Caco-2 (cell line): Measurements from ENCODE around the gene UBA6. TPM values are rescaled to one million over a fixed set of nuclear protein-coding genes. Genes with fewer than 3 reads are reported as not detected.

ENCODE experiments used
- BruUV-seq: library from RNA; stranded (reverse); fragments of 400-500 nt; replicated peaks from 2 replicates; lab custom pipeline; 2021; lab: Mats Ljungman, UMichigan
- CTCF ChIA-PET: fragments of 300-600 bp; sonication (Branson Sonifier 250); formaldehyde crosslinking; loops from one replicate; lab custom pipeline; 2022; ENCODE audit warnings: antibody characterized with exemption; lab: Charles Lee
- POLR2A ChIA-PET: fragments of 300-600 bp; sonication (Branson Sonifier 250); formaldehyde crosslinking; loops from one replicate; lab custom pipeline; 2022; ENCODE audit warnings: antibody characterized with exemption; lab: Charles Lee
- DNase-seq, 2 experiments: peaks; one replicate each; pipeline versions ENCODE4 v3.0.0 to v3.0.0-alpha.2; 2020 to 2022
- H3K27me3 ChIP-seq: replicated peaks from 2 replicates; pipeline ENCODE4 v1.6.0; 2011; ENCODE audit warnings: low read length; ENCODE audit not compliant: control insufficient read depth, insufficient read depth
- H3K36me3 ChIP-seq: 2 replicates; pipeline ENCODE4 v1.5.1; 2011; ENCODE audit warnings: low read length; ENCODE audit not compliant: control insufficient read depth, insufficient read depth
- H3K4me1 ChIP-seq: fragments of 250-450 bp; sonication (Bioruptor Pico); 2 replicates; pipeline ENCODE4 v1.5.1; 2020; ENCODE audit warnings: mild to moderate bottlenecking
- H3K4me3 ChIP-seq: 2 replicates; pipeline ENCODE4 v1.5.1; 2011; ENCODE audit warnings: low read depth, mild to moderate bottlenecking, control low read depth, low read length
- H3K9me3 ChIP-seq: fragments of 250-450 bp; sonication (Bioruptor Pico); 2 replicates; pipeline ENCODE4 v1.5.1; 2020; ENCODE audit warnings: mild to moderate bottlenecking, moderate library complexity
- H3K27ac Mint-ChIP-seq: one replicate; pipeline ENCODE4 v1.8.0; 2022; ENCODE audit warnings: mixed read lengths; ENCODE audit not compliant: unreplicated experiment
- H3K27me3 Mint-ChIP-seq: one replicate; pipeline ENCODE4 v1.8.0; 2022; ENCODE audit warnings: mixed read lengths; ENCODE audit not compliant: insufficient read depth, unreplicated experiment
- H3K36me3 Mint-ChIP-seq: one replicate; pipeline ENCODE4 v1.8.0; 2022; ENCODE audit warnings: mild to moderate bottlenecking, mixed read lengths; ENCODE audit not compliant: insufficient read depth, unreplicated experiment
- H3K4me1 Mint-ChIP-seq: one replicate; pipeline ENCODE4 v1.8.0; 2022; ENCODE audit warnings: low read depth, mixed read lengths; ENCODE audit not compliant: unreplicated experiment
- H3K4me3 Mint-ChIP-seq: one replicate; pipeline ENCODE4 v1.8.0; 2022; ENCODE audit warnings: mild to moderate bottlenecking, moderate library complexity, mixed read lengths; ENCODE audit not compliant: unreplicated experiment
- H3K9me3 Mint-ChIP-seq: one replicate; pipeline ENCODE4 v1.8.0; 2022; ENCODE audit warnings: mixed read lengths; ENCODE audit not compliant: unreplicated experiment
- intact Hi-C: fragments of 100-400 bp; cut with micrococcal nuclease; formaldehyde crosslinking; loops from one replicate; pipeline ENCODE4 v1.10.0; 2022; ENCODE audit not compliant: unreplicated experiment
- total RNA-seq: library from RNA; stranded (reverse); gene quantifications from 2 replicates; pipeline ENCODE4 v1.2.3, GENCODE V29; 2022
- TF ChIP-seq, protein P1 (sequence below), 2 experiments: fragments of 200-600 bp in 1 of 2; IDR thresholded peaks; 1 replicate in 1 of 2; 2 replicates in 1 of 2; pipeline versions ENCODE4 v1.5.1 to v1.8.0; 2011 to 2022; ENCODE audit warnings: antibody characterized with exemption in 1 of 2, control low read depth in 1 of 2, inconsistent platforms in 1 of 2, low read depth in 1 of 2, low read length in 1 of 2, mild to moderate bottlenecking in 1 of 2, moderate library complexity in 1 of 2; ENCODE audit not compliant: insufficient read depth in 1 of 2, severe bottlenecking in 1 of 2, unreplicated experiment in 1 of 2

Gene UBA6
- total RNA-seq, 1 experiment from 2014 or later: 74.6 TPM

DNA sequence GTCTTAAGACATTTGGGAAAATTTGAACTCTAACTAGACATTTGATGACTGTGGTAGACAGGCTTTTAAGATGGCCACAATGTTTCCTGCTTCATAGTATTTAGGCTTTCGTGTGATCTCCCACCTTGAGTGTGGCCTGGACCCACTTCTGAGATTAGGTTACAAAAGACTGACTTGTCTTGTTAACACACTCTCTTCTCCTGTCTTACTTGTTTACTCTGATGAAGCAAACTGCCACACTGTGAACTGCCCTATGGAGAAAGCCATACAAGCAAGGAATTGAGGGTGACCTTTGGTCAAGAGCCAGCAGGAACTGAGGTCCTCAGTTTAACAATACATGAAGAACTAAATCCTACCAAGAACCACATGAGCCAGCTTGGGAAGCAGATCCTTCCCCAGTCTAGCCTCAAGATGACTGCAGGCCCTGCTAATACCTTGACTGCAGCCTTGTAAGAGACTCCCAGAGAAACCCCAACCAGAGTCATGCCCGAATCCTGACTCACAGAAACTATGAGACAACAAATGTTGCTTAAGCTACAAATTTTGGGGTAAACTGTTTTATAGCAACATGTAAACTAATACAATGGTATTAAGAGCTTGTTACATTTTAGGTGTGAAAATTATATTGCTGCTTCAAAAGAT is 20.3 kb downstream of the UBA6 start:
- Histone ChIP-seq H3K36me3 (no peaks in the 10 kb centered on the region; the same call in 1 of the 2 replicates), H3K4me1 (no peaks in the 10 kb centered on the region), H3K9me3 (no peaks in the 10 kb centered on the region), H3K4me3 (no peak overlapping the region), H3K27me3 (no peaks in the 10 kb centered on the region)
- CTCF ChIA-PET: no interaction called here
- no peak overlapping the region for H3K27ac Mint-ChIP-seq
- H3K27me3 Mint-ChIP-seq: no peaks in the 10 kb centered on the region
- DNase-seq: no peak
- POLR2A ChIA-PET: no interaction called here
- H3K9me3 Mint-ChIP-seq: no peaks in the 10 kb centered on the region
- peaks cover 5% of the 10 kb centered on the region for H3K4me1 Mint-ChIP-seq
- peaks cover 29% of the 10 kb centered on the region for H3K36me3 Mint-ChIP-seq
- TF ChIP-seq, protein P1, sequence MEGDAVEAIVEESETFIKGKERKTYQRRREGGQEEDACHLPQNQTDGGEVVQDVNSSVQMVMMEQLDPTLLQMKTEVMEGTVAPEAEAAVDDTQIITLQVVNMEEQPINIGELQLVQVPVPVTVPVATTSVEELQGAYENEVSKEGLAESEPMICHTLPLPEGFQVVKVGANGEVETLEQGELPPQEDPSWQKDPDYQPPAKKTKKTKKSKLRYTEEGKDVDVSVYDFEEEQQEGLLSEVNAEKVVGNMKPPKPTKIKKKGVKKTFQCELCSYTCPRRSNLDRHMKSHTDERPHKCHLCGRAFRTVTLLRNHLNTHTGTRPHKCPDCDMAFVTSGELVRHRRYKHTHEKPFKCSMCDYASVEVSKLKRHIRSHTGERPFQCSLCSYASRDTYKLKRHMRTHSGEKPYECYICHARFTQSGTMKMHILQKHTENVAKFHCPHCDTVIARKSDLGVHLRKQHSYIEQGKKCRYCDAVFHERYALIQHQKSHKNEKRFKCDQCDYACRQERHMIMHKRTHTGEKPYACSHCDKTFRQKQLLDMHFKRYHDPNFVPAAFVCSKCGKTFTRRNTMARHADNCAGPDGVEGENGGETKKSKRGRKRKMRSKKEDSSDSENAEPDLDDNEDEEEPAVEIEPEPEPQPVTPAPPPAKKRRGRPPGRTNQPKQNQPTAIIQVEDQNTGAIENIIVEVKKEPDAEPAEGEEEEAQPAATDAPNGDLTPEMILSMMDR (IDR thresholded peaks at IDR 0.05; ENCODE audit: insufficient read depth in 1 of 2, low read depth in 1 of 2, low read length in 1 of 2, severe bottlenecking in 1 of 2, unreplicated experiment in 1 of 2): no peak
- no peak overlapping the region for H3K4me3 Mint-ChIP-seq
- no TSS peak for BruUV-seq
- intact Hi-C loops: no loop called here

DNA sequence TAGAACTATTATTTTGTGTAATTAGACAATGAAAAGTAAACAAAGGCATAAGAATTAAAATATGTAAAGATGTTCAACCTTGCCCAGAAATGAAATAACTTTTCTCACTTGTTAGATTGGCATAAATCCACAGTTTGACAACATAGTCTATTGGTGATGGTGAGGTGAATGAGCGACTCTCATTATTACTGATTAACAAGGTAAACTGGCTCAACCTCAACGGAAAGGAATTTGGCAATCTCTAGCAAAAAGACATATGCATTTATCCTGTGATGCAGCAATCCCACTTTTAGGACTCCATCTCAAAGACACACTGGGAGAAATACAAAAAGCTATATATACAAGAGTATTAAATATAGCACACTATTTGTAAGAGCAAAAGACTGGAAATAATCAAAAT is 22.3 kb downstream of the UBA6 start:
- ChIA-PET CTCF (no interaction called here), POLR2A (no interaction called here)
- Histone ChIP-seq H3K9me3 (no peaks in the 10 kb centered on the region), H3K27me3 (no peaks in the 10 kb centered on the region), H3K4me1 (no peaks in the 10 kb centered on the region), H3K36me3 (no peaks in the 10 kb centered on the region; the same call in 1 of the 2 replicates), H3K4me3 (no peak overlapping the region)
- H3K27me3 Mint-ChIP-seq: no peaks in the 10 kb centered on the region
- intact Hi-C loops: no loop called here
- H3K4me3 Mint-ChIP-seq: no peak overlapping the region
- H3K4me1 Mint-ChIP-seq: peaks cover 5% of the 10 kb centered on the region
- no TSS peak for BruUV-seq
- TF ChIP-seq, protein P1 (IDR thresholded peaks at IDR 0.05; ENCODE audit: insufficient read depth in 1 of 2, low read depth in 1 of 2, low read length in 1 of 2, severe bottlenecking in 1 of 2, unreplicated experiment in 1 of 2): no peak
- H3K9me3 Mint-ChIP-seq: no peaks in the 10 kb centered on the region
- H3K27ac Mint-ChIP-seq: no peak overlapping the region
- no peak for DNase-seq
- H3K36me3 Mint-ChIP-seq: peaks cover 49% of the 10 kb centered on the region

DNA sequence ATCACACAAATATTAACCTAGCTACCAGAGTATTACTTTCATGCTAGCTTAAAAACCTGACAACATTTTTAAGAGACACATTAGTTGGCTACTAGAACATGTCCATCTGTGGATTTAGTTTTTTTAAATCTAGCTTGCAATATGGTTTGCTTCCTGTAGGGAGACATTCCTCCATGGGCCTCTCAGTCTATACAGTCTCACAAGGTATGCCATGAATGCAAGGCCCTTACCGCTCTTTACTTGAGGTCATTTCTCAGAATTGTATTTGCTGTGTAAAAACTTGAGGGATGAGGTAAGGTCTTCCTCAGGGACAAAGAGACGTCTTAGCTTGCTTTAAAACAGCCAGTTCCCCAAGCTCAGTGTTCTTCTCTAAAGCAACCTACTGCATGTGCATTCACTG is 26.9 kb downstream of the UBA6 start:
- peaks cover 58% of the 10 kb centered on the region for H3K36me3 Mint-ChIP-seq
- H3K36me3 ChIP-seq: no peaks in the 10 kb centered on the region; the same call in 1 of the 2 replicates
- H3K4me1 Mint-ChIP-seq: no peaks in the 10 kb centered on the region

More for the DNA sequence above, 26.9 kb downstream of the UBA6 start:
- Mint-ChIP-seq H3K4me3 (no peak overlapping the region), H3K9me3 (no peaks in the 10 kb centered on the region), H3K27ac (no peak overlapping the region), H3K27me3 (no peaks in the 10 kb centered on the region)
- TF ChIP-seq, protein P1 (IDR thresholded peaks at IDR 0.05; ENCODE audit: insufficient read depth in 1 of 2, low read depth in 1 of 2, low read length in 1 of 2, severe bottlenecking in 1 of 2, unreplicated experiment in 1 of 2): no peak
- Histone ChIP-seq H3K9me3 (no peaks in the 10 kb centered on the region), H3K4me1 (no peaks in the 10 kb centered on the region), H3K27me3 (no peaks in the 10 kb centered on the region), H3K4me3 (no peak overlapping the region)
- intact Hi-C loops: loop anchor here (1.0 to 2.0 kb wide), 2 partner anchors 26 to 73 kb away; no protein-coding TSS in a partner anchor
- POLR2A ChIA-PET: no interaction called here
- CTCF ChIA-PET: no interaction called here
- no TSS peak for BruUV-seq
- peak in 1 of 2 experiments; percentile 41 for DNase-seq
